ENCODE measurements around the gene WDR5. TPM values are rescaled to one million over a fixed set of nuclear protein-coding genes. Genes with fewer than 3 reads are reported as not detected.
"Not testable (repeated sequence)": the region's sequence is repeated elsewhere in the genome, so short reads cannot be mapped to it uniquely, and the experiment has no call there.

The WDR5 gene
- total RNA-seq: 46.0 and 47.9 TPM in 2 replicates

DNA sequence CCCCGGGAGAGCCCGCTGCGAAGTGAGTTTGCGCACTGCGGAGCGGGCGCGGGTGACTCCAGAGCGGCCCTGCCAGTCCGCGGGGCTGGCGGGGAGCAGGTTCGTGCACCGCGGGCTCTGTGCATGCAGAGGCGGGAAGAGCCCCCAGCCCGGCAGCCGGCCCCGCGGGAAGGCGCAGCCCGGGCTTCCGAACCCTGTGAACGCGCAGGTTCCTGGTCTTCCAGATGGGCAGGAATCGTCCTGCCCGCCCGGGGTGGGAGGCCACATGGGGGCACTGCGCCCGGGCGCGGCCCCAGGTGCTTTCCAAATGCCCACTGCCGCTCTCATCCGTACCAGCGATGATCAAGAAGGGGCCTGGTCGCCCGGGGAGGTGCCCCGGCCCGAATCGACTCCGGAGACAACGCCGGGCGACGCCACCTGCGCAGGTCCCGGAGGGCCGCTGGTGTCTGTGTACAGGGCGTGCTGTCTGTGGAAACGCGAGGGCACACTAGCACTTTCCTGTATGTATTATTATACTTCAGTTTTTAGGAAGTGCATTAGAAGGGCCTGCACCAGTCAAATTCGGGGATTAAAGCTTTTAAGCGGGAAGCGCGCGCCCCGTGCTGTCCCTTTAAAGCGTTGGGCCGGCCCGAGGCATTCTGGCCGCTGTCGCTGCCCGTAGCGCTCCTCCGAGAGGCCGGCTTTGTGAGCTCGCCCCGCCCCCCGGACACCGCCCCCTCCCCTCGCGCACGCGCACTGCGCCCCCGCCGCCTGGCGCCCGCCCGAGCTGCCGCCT, at the start of gene WDR5:
TSS of gene WDR5 (plus strand) at position 740 of the 775 bp plus-strand sequence. CDS start 3,796 bp downstream, outside the sequence.
- intact Hi-C loops (cut with micrococcal nuclease): loop anchor here (1.0 kb wide), 3 partner anchors 29 to 110 kb away; partner anchors contain the start of genes BRD3, BRD3OS and RNU6ATAC

DNA sequence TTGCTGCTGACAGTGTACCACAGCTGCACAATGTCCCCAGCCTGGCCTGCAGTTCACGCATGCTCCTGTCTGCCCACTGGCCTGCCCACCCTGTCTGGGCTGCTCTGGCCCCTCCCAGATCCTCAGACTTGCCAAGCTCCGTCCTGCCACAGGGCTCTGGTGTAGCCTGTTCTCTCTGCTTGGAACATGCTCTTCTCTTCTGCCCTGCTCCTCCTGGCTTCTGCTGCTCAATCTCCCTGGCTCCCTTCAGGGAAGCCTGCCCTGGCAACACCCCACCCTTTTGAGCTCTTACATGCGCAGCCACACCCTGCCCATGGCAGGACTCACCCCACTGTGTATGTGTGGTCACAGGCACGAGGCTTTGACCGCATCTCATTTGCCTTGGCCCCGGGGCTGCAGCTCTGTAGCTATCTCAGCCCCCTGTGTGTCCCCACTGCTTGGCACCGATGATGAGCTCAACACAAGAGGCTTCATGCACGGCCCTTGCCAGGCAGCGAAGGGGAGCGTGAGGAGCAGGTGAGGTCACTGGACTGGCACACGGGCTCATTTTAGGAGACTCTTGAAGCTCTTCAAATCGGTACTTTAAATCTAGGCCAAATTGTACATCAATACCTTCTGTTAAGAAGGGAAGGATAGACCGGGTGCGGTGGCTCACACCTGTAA, 47.7 kb upstream of the WDR5 start:
- intact Hi-C loops (cut with micrococcal nuclease): no loop called here

DNA sequence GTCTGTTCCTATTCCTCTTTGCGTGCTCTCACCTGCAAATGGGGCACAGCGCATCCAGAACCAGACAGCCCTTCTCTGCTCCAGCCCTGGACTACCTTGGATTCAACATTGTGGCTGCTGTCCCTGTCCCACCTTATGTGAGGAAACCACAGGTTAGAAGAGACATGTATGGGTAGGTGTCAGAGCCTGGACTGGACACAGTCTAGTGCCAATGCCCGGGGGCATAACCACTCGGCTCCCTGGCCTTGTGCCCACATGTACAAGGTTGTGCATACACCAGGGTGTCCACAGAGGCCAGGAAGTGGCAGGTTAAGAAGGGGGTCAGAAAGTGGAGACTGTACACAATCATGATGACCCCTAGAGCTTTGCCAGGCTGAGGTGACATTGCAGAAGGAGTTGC, 45.9 kb upstream of the WDR5 start:
- intact Hi-C loops (cut with micrococcal nuclease): no loop called here

DNA sequence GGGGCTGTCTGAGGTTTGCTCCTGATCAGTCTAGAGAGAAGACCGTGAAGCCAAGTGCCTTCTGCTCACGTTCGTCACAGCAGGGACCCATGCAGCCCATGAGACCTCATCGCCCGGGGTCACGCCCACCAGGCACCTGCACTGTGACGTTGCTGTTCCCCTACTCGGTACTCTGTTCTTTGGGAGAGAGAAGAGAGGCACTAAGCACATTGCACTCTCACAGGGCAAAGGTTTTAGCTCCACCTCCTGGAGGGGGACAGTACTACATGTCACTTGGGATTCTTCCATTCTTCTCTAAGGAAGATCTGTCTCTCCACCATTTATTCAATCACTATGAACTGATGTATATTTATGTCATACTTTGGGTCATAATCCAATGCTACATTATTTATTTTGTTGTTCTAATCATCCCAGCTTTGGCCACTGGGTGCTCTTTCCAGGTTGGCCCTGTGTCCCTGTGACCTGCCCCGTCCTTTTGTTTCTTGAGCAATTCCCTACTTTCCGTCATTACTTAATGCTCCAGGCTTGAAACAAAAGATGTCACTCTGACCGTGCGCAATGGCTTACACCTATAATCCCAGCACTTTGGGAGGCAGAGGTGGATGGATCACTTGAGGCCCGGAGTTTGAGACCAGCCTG, 36.6 kb upstream of the WDR5 start:
- intact Hi-C loops (cut with micrococcal nuclease): loop anchor here (2.0 to 5.0 kb wide), 2 partner anchors 30 to 307 kb away; partner anchors contain the start of gene BRD3

DNA sequence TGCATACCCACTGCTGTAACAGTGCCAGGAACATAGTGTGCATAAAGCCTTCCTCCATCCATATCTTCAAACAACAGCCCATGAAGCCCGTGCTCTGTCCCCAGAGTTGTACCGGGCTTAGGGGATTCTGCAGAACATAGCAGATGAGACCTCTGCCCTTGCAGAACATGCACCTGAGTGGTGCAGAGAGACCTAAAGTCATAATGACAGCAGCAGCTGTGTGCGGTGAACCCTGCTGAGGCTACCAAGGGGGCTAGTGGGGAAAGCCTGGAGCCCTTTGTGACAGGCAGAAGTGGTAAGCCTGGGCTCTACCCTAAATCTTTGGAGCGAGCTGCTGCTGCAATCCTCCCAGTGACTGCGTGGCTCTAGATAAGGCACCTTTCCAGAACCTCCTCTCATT, 35.8 kb upstream of the WDR5 start:
- intact Hi-C loops (cut with micrococcal nuclease): no loop called here

DNA sequence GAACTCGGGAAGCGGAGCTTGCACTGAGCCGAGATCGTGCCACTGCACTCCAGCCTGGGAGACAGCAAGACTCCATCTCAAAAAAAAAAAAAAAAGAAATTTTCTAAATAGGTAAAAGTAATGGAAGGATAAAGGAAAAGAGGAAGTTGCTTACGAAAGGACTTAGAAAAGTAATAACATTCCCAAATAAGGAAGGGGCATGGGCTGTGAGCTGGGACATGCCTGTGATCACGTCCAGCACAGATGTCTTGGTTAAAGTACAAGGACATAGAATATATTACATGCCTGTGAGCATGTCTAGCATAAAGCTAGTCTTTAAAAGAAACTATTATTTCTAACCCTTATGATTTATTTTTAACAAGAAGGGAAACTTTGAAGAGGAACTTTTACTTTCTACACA, 34.7 kb upstream of the WDR5 start:
- intact Hi-C loops (cut with micrococcal nuclease): not testable (repeated sequence)

DNA sequence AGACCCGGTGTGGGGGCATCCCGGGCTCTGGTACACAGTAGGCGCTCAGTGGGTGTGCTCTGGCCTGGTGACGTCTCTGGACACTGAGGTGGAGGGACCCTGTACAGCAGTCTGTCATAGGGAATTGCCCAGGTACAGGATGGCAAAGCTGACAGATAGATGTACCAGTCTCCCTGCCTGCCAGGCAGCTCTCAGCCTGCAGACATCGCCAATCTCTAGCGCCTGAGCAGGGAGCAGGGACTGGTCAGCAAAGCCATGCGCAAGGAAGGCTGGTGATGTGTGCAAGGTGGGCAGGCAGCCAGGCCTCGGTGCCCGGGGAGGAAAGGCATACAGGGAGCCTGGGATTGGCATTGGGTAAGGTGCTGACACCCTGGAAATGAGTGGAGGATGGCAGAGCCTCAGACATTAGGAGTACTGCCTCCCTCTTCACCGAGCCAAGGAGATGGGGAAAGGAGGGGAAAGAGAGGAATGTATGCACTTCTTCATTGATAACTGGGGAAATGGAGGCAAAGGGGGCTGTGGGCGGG, 34.2 kb upstream of the WDR5 start:
- intact Hi-C loops (cut with micrococcal nuclease): no loop called here

DNA sequence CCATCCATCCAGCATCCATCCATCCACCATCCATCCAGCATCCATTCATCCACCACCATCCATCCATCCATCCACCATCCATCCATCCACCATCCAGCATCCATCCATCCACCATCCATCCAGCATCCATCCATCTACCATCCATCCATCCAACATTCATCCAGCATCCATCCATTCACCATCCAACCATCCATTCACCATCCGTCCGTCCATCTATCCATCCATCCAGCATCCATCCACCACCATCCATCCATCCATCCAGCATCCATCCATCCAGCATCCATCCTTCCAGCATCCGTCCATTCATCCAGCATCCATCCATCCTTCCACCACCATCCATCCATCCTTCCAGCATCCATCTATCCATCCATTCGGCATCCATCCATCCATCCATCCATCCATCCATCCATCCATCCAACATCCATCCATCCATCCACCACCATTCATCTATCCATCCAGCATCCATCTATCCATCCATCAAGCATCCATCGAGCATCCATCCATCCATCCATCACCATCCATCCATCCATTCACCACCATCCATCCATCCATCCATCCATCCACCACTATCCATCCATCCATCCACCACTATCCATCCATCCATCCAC, 32.4 kb upstream of the WDR5 start:
- intact Hi-C loops (cut with micrococcal nuclease): no loop called here

DNA sequence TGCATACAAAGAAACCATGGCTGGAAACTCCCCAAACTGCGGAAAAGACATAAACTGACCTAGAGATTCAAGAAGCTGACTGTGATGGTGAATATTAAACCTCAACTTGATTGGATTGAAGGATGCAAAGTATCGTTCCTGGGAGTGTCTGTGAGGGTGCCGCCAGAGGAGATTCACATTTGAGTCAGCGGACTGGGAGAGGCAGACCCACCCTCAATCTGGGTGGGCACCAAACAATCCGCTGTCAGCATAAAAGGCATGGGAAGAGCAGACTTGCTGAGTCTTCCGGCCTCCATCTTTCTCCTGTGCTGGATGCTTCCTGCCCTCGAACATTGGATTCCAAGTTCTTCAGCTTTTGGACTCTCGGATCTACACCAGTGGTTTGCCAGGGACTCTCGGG, 24.8 kb upstream of the WDR5 start:
- intact Hi-C loops (cut with micrococcal nuclease): no loop called here

DNA sequence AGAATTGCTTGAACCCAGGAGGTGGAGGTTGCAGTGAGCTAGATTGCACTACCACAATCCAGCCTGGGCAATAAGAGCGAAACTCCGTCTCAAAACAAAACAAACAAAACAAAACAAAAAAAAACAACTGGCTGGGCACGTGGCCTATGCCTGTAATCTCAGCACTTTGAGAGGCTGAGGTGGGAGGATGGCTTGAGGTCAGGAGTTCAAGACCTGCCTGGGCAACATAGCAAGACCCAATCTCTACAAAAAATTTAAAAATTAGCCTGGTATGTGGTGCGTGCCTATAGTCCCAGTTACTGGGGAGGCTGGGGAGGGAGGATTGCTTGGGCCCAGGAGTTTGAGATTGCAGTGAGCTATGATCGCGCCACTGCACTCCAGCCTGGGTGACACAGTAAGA, 23.3 kb upstream of the WDR5 start:
- intact Hi-C loops (cut with micrococcal nuclease): no loop called here

DNA sequence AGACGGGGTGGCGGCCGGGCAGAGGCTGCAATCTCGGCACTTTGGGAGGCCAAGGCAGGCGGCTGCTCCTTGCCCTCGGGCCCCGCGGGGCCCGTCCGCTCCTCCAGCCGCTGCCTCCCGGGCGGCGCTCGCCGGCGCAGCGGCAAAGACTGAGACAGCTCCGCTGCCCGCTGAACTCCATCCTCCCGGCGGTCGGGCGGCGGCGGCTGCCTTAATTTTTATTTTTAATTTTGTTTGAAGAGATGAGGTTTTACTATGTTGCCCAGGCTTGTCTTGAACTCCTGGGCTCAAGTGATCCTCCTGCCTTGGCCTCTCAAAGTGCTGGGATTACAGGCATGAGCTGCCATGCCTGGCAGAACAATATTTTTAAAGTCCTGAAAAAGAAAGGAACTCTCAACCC, 16.9 kb upstream of the WDR5 start:
- intact Hi-C loops (cut with micrococcal nuclease): not testable (repeated sequence)

DNA sequence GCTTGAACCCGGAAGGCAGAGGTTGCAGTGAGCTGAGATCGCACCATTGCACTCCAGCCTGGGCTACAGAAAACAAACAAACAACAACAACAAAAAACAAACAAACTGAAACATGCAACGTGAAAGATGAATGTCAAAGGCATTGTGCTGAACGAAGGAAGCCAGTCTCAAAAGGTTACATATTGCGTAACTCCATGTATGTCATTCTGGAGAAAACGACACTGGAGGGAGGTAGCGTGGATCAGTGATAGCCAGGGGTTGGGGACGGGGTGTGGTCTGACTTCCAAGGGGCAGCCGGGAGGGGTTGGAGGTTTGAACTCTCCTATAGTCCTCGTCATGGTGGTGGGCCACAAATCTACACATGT, 12.1 kb upstream of the WDR5 start:
- intact Hi-C loops (cut with micrococcal nuclease): no loop called here

DNA sequence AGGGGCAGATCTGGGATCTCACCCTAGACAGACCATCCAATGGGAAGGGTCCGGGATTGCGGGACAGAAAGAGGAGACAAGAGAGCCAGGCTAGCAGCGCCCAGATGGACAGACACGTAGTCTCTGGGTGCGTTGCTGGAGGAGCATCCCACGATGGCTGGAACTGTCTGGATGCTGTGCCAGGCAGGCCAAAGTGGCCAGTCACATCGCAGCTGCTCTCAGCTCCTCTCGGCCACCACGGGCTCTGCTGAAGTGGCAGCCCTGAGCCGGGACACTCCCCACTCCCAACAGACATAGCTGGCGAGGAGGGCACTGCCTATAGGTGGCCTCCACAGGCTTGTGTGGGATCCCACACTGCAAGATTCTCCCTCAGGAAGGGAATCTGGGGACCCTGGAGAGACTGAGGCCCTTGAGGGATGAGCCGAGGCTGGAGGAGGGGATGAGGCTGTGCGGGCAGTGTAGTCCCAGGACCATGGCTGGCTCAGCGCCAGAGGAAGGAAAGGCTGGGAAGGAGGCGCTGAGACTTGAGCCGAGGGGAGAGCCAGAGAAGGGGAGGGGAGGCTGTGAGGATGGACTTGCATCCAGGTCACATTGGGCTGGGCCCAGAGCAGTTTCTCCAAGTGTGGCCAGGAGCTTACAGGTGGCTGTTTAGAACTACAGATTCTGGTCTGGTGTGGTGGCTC, 10.3 kb upstream of the WDR5 start:
- intact Hi-C loops (cut with micrococcal nuclease): no loop called here

DNA sequence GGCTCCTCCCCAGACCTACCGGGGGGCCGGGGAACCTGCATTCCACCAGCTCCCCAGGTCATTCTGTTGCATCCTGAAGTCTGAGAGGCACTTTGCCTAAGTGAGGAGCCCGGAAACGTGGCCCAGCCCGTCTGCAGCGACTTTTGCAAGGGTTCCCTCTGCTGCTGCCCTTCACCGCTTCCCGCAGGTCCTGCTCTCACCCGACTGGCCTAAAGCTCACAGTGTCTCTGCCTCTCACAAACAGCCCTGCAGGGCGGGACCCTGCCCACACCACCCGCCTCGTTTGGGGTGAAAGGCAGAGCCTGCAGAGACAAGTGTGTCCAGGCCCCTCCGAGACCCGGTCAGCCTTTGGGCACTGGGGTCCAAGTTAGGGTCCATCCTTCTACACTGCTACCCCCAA, 9.5 kb upstream of the WDR5 start:
- intact Hi-C loops (cut with micrococcal nuclease): no loop called here

DNA sequence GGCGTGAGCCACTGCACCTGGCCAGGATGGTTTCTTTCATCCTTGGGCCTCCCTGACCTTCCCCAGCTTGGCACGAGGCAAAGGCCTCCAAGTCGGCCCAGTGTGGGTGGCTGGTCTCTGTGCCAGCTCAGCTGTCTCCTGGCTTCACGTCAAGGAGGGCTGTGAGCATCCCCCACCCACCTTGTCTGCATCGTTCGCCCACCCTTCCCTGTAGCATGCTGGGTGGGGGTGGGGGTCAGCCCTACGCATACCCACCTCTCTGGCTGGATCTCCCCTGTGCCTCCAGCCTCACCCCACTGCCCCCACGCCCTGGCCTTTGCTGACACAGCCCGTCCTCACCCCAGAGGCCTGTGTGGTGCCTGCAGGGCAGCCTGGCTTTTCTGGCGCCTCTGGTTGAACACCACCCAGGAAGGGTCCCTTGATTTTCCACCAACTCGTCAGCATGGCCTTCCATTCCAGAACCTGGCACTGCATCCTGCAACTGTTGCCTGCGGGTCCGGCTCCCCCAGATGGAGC, 8.8 kb upstream of the WDR5 start:
- intact Hi-C loops (cut with micrococcal nuclease): no loop called here

DNA sequence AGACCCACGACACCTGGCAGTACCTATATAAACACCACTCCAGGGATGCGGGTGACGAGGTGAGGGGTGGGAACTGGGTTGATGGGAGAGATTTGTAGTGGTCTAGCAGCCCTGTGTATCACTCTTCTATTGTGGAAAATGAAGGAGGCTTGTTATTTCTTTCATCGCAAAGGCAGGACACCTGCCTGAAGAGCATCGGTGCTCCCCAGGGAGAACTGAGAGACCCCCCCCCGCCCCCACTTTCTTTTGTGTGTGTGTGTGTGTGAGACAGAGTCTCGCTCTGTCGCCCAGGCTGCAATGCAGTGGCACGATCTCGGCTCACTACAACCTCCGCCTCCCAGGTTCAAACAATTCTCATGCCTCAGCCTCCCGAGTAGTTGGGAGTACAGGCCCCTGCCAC, 8.3 kb upstream of the WDR5 start:
- intact Hi-C loops (cut with micrococcal nuclease): no loop called here

DNA sequence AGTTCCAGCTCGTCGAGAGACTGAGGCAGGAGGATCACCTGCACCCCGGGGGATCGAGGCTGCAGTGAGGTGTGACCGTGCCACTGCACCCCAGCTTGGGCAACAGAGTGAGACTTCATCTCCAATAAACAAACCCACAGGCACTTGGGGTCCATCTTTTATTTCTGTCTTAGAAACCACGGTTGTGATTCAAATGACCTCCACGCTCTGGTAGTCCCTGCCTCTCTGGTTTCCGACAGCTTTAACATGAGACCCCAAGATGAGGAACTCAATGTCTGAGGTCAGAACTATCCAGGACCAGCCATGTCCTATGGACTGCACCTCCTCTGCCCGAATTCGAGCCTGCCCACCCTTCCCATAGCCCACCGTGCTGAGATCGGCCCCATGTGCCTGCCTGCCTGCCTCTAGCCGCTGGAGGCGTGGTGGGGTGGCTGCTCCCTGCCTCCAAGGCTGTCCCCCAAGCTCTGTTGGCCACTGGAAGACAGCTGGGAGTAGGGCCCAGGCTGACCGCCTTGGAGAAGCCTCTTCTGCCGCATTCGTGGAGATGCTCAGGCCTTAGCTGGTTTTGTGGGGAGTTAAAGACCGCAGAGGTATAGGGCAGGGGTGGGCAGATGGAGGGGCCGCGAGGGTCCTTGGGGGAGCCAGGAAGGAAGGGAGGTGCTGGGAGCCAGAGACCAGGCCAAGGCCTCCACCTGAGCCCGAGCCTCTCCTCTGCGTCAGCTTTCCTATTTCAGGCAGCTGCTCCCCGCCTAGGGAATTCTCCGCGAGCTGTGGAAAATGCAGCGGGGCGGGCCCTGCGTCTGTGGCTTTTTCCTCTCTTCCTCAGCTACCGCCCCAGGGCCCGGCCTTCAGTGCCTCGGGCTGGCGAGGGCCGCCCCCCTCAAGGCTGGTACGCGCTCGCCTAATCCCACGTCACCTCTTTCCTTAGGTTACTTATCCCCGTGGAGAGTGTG, 6.9 kb upstream of the WDR5 start:
- intact Hi-C loops (cut with micrococcal nuclease): no loop called here

DNA sequence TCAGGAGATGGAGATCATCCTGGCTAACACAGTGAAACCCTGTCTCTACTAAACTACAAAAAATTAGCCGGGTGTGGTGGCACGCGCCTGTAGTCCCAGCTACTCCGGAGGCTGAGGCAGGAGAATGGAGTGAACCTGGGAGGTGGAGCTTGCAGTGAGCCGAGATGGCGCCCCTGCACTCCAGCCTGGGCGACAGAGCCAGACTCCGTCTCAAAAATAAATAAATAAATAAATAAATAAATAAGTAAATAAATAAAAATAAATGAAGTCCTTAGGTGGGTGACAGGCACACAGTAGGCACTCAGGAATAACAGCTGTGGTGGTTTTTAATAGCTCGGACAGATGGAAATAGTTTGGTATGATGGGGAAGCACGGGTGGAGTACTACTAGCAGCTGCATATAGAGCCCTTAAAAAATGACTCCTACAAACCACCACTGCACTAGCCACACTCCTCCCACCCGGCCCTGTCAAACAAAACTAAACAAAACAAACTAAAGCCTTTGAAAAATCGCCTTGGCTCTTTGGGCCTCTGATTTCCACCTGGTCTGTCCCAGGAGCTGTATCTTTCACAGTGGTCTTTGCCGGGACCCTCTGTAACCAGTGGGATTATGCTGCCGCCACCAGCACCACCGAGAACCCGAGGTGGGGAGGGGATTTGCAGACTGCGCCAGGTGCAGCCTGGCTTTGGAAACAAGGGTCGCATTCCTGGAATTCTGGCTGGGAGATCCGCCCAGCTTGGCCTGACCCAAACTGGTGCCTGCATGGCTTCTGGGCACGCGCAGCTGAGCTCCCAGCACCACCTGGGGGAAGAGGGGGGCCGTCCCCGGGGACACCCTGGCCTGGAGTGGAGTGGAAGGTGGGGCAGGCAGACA, 5.1 kb upstream of the WDR5 start:
- intact Hi-C loops (cut with micrococcal nuclease): no loop called here
